GM12874 (cell line): ENCODE data around the gene ACOT12.

ENCODE experiments used
- TF ChIP-seq, protein P1 (sequence below): IDR thresholded peaks from 2 replicates; pipeline ENCODE4 v1.5.1; 2011; ENCODE audit warnings: low read depth, mild to moderate bottlenecking, control low read depth, low read length, moderate library complexity; ENCODE audit not compliant: insufficient read depth

Gene ACOT12

DNA sequence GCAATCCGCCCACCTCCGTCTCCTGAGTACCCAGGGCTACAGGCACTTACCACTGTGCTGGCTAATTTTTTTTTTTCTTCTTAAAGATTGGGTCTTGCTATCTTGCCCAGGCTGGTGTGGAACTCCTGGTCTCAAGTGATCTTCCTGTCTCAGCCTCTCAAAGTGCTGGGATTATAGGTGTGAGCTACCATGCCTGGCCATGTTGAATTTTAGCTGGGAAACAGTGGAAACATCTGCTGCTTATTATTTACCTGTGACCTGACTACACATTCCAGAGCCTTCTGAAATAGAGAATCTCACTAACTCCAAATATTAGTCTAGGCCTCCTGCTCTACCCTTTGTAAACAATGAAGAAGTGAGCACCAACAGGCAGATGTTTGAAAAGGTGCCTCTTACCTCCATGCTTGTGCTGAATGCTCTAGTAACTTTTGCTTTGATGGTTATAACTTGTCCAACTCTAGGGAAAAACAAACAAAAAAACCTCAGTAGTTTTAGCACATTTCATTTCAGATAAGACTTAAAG lies 22.5 kb downstream of the ACOT12 start:
- TF ChIP-seq, protein P1, sequence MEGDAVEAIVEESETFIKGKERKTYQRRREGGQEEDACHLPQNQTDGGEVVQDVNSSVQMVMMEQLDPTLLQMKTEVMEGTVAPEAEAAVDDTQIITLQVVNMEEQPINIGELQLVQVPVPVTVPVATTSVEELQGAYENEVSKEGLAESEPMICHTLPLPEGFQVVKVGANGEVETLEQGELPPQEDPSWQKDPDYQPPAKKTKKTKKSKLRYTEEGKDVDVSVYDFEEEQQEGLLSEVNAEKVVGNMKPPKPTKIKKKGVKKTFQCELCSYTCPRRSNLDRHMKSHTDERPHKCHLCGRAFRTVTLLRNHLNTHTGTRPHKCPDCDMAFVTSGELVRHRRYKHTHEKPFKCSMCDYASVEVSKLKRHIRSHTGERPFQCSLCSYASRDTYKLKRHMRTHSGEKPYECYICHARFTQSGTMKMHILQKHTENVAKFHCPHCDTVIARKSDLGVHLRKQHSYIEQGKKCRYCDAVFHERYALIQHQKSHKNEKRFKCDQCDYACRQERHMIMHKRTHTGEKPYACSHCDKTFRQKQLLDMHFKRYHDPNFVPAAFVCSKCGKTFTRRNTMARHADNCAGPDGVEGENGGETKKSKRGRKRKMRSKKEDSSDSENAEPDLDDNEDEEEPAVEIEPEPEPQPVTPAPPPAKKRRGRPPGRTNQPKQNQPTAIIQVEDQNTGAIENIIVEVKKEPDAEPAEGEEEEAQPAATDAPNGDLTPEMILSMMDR: no peak

DNA sequence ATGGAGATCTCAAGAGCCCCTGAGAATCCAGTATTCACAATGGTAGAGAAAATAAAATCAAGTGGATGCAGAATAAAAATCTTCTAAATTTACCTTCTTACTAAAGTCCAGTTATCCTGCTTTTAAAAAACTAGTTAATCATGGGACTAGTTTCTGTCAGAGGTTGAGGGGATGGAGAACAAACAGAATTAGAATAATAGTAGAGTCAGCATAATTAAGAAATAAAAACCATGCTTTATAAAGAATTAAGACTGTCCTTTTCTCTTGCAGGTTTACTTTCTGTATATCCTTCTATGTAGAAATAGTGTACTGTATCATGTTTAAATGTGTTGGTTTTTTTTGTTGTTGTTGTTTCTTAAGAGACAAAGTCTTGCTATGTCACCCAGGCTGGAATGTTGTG lies 23.0 kb downstream of the ACOT12 start:
- TF ChIP-seq, protein P1: no peak

DNA sequence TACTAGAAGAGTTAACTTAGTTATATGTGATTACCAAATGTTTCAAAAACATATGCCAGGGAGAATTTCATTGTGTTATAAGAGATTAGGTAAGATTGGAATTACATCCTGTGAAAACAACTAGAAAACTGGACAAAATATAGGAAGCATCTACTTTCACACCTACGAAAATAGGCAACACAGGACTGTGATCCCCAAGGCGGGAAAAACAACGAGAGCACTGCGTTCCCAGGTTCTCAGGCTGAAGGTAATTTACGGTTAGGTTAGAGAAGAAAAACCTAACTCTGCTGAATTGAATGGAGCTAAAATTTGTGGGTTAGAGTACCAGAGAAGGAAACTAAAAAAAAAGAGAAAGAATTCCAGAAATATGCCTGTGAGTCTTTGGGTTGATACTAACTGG lies 28.4 kb downstream of the ACOT12 start:
- TF ChIP-seq, protein P1: no peak

DNA sequence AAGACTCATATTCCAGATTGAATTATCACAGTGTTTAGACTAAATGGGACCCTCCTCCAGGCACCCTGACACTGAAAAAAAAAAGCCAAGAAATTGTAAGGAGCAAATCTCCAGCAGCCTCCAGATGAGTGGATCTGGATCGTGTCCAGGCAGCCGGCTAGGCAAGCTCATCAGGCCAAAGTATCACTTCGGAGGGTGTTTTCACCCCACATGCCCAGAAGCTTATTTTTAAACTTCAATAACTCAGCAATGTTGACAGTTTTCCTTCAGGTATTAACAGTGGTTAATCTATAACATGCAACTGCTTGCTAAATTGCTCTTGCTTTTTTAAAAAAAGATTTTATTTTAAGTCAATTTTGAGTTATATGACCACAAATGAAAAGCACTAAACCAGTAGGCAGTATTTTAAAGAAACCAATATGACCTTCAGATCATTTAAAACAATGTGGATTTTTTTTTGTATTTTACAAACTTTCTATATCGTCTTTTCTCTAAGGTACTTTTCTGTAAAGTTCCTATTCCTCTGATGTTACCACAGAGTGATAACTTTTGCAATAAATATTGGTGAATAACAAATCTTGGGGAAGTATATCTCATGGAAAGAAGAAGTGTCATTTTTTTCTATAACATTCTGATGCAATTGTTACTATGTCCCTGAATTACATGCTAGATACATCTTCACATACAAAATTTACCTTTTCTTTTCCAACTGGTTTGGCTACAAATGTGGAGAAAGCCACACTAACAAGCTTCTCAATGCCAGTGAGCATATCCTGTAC lies 30.7 kb downstream of the ACOT12 start:
- TF ChIP-seq, protein P1: no peak

DNA sequence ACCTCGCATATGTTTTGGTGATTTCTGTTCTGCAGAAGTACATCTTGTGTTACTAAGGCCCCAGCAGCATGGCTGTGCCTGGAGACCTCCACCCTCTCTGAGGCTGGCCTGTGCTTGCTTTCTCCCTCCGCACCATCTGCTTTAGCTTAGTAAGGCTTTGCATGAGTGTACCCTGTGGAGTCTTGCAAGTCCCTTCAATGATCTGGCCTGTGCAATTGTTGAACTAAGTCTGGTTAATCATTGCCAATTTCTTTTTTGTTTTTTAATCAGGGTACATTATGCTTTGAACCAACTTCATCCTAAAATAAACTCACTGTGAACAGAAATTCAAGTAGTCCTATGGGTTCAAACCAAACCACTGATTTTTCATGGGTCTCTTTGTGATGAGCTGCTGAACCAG lies 32.3 kb downstream of the ACOT12 start:
- TF ChIP-seq, protein P1: no peak

DNA sequence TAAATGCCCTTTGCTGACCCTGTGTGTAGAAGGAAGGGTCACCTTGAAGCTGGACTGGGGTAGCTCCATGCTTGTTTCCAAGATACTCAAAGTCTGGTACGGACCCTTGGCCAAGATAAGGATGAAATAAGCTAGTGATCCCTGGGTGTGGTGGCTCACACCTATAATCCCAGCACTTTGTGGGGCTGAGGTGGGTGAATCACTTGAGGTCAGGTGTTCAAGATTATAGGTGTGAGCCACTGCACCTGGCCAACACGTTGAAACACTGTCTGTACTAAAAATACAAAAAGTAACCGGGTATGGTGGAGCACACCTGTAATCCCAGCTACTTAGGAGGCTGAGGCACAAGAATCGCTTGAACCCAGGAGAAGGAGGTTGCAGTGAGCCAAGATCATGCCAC lies 33.3 kb downstream of the ACOT12 start:
- TF ChIP-seq, protein P1: no peak

DNA sequence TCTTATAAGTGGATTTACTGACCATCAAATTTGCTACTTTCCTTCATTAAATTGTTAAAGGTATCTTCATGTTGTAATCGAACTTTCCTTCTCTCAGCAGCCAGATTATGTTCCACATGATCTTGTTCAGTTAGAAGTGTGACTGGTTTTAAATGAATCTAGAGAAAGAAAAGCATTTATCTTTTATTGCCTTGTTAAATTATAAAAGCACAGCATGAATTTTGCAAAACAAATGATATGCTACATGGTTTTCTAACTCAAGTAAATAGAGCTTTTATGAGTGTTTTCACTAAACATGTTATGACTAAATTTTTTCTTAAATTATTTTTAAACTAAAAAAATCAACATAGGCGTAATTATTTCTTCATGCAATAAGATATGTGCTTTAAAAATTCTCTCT lies 34.1 kb downstream of the ACOT12 start:
- TF ChIP-seq, protein P1: no peak
